HepG2 (cell line): ENCODE data around the gene CUEDC2. TPM values are rescaled to one million over a fixed set of nuclear protein-coding genes. Genes with fewer than 3 reads are reported as not detected.

ENCODE experiments used
- AGO1 ChIP-seq: fragments of 200-400 bp; formaldehyde crosslinking; IDR thresholded peaks from 2 replicates; pipeline ENCODE4 v1.6.1; 2017; ENCODE audit warnings: mild to moderate bottlenecking, low read depth, low read length, moderate library complexity; ENCODE audit not compliant: poor library complexity, severe bottlenecking
- CEBPG ChIP-seq: IDR thresholded peaks from 2 replicates; pipeline ENCODE4 v1.6.1; 2016
- CENPT ChIP-seq: sonication (generic); formaldehyde crosslinking; IDR thresholded peaks from 2 replicates; pipeline ENCODE4 v1.8.0; 2022; ENCODE audit warnings: low read depth, mild to moderate bottlenecking, moderate library complexity, missing genetic modification reagents
- ELF1 ChIP-seq: sonication (generic); formaldehyde crosslinking; IDR thresholded peaks from 2 replicates; pipeline ENCODE4 v1.4.0; 2020; ENCODE audit warnings: missing genetic modification reagents
- GABPA ChIP-seq, 2 experiments: IDR thresholded peaks; 2 replicates each; pipeline ENCODE4 v1.6.1; 2011 to 2016; ENCODE audit warnings: low read depth in 2 of 2, low read length in 1 of 2, missing biosample characterization in 1 of 2, missing genetic modification characterization in 1 of 2
- GATAD1 ChIP-seq: IDR thresholded peaks from 2 replicates; pipeline ENCODE4 v1.6.1; 2016; ENCODE audit warnings: missing genetic modification reagents, missing compliant biosample characterization
- IRF2 ChIP-seq: IDR thresholded peaks from 2 replicates; pipeline ENCODE4 v1.6.1; 2018; ENCODE audit warnings: missing genetic modification reagents, missing compliant biosample characterization
- MZF1 ChIP-seq: sonication (generic); formaldehyde crosslinking; IDR thresholded peaks from 2 replicates; pipeline ENCODE4 v1.8.1; 2023; ENCODE audit warnings: mild to moderate bottlenecking, missing genetic modification reagents, borderline replicate concordance
- PBX2 ChIP-seq: IDR thresholded peaks from 2 replicates; pipeline ENCODE4 v1.6.1; 2016; ENCODE audit warnings: control low read depth
- REXO4 ChIP-seq: sonication (generic); formaldehyde crosslinking; IDR thresholded peaks from 2 replicates; pipeline ENCODE4 v1.8.0; 2022; ENCODE audit warnings: missing genetic modification reagents, mild to moderate bottlenecking, borderline replicate concordance
- SMAD3 ChIP-seq: sonication (generic); formaldehyde crosslinking; IDR thresholded peaks from 2 replicates; pipeline ENCODE4 v1.4.0; 2020; ENCODE audit warnings: missing genetic modification reagents
- SUZ12 ChIP-seq: fragments of 150-350 bp; IDR thresholded peaks from 2 replicates; pipeline ENCODE4 v1.6.1; 2014; ENCODE audit warnings: low read depth, low read length
- TARDBP ChIP-seq: sonication (generic); formaldehyde crosslinking; IDR thresholded peaks from 2 replicates; pipeline ENCODE4 v1.8.0; 2022; ENCODE audit warnings: mild to moderate bottlenecking, missing genetic modification reagents
- ZBED4 ChIP-seq: sonication (generic); formaldehyde crosslinking; IDR thresholded peaks from 2 replicates; pipeline ENCODE4 v1.4.0; 2020; ENCODE audit warnings: missing genetic modification reagents, borderline replicate concordance
- ZNF264 ChIP-seq: sonication (generic); formaldehyde crosslinking; IDR thresholded peaks from 2 replicates; pipeline ENCODE4 v1.4.0; 2020; ENCODE audit warnings: missing genetic modification reagents
- ZNF530 ChIP-seq: sonication (generic); formaldehyde crosslinking; IDR thresholded peaks from 2 replicates; pipeline ENCODE4 v1.5.0; 2020; ENCODE audit warnings: low read depth, mild to moderate bottlenecking, missing genetic modification reagents
- polyA plus RNA-seq, 8 experiments: library from polyadenylated mRNA; depleted of rRNA in 3 of 8; stranded (reverse) in 7 of 8; unstranded in 1 of 8; fragments of >200 nt; fragmentation: Illumina TruSeq in 4 of 8; extraction: Trizol in 4 of 8; gene quantifications; 2 replicates each; pipeline versions ENCODE4 v1.2.1 to v1.2.3, GENCODE V29; 2011 to 2016; ENCODE audit warnings: low read depth in 4 of 8, missing spikeins in 1 of 8, mixed read lengths in 1 of 8; ENCODE audit not compliant: insufficient read depth in 1 of 8
- total RNA-seq, 5 experiments: library from RNA; depleted of rRNA; stranded (reverse); fragments of >200 nt; fragmentation: Illumina TruSeq; extraction: Trizol; gene quantifications; 2 replicates each; pipeline ENCODE4 v1.2.3, GENCODE V29; 2016; ENCODE audit warnings: low read depth in 1 of 5
- TF ChIP-seq, protein P1 (sequence below): sonication (generic); formaldehyde crosslinking; IDR thresholded peaks from 2 replicates; pipeline ENCODE4 v1.4.0; 2020; ENCODE audit warnings: mild to moderate bottlenecking, missing genetic modification reagents
- TF ChIP-seq, protein P2 (sequence below): IDR thresholded peaks from 2 replicates; pipeline ENCODE4 v1.6.1; 2018; ENCODE audit warnings: missing genetic modification reagents, mild to moderate bottlenecking, missing compliant biosample characterization

The CUEDC2 gene
- total and polyA plus RNA-seq, 2 of the 13 experiments (the other 11 are each of a cell fraction or from before 2014, with no cell fraction given): 13.1 to 18.4 TPM

GRCh38 chr10:102384606-102385429 lies 47.6 kb downstream of the CUEDC2 start (continued):
- TF ChIP-seq ZBED4 (CRISPR knock-in tag) (no peak), CEBPG (peak; percentile 78), ZNF530 (CRISPR knock-in tag) (no peak), CENPT (no peak), SUZ12 (no peak), AGO1 (no peak), MZF1 (CRISPR knock-in tag) (no peak), IRF2 (CRISPR knock-in tag) (no peak), GATAD1 (CRISPR knock-in tag) (no peak), SMAD3 (no peak), ZNF264 (0 out of 2 replicates have a peak, but pooled peaks have one; percentile 46), PBX2 (CRISPR knock-in tag) (no peak), TARDBP (no peak), REXO4 (CRISPR knock-in tag) (no peak), GABPA (IDR thresholded peaks at IDR 0.05; ENCODE audit: low read depth, low read length) (no peak), GABPA (CRISPR knock-in tag; IDR thresholded peaks at IDR 0.05; ENCODE audit: low read depth) (peak; percentile 84), ELF1 (CRISPR knock-in tag) (peak; percentile 61; the same call in 1 of the 2 replicates)
- TF ChIP-seq, protein P1, sequence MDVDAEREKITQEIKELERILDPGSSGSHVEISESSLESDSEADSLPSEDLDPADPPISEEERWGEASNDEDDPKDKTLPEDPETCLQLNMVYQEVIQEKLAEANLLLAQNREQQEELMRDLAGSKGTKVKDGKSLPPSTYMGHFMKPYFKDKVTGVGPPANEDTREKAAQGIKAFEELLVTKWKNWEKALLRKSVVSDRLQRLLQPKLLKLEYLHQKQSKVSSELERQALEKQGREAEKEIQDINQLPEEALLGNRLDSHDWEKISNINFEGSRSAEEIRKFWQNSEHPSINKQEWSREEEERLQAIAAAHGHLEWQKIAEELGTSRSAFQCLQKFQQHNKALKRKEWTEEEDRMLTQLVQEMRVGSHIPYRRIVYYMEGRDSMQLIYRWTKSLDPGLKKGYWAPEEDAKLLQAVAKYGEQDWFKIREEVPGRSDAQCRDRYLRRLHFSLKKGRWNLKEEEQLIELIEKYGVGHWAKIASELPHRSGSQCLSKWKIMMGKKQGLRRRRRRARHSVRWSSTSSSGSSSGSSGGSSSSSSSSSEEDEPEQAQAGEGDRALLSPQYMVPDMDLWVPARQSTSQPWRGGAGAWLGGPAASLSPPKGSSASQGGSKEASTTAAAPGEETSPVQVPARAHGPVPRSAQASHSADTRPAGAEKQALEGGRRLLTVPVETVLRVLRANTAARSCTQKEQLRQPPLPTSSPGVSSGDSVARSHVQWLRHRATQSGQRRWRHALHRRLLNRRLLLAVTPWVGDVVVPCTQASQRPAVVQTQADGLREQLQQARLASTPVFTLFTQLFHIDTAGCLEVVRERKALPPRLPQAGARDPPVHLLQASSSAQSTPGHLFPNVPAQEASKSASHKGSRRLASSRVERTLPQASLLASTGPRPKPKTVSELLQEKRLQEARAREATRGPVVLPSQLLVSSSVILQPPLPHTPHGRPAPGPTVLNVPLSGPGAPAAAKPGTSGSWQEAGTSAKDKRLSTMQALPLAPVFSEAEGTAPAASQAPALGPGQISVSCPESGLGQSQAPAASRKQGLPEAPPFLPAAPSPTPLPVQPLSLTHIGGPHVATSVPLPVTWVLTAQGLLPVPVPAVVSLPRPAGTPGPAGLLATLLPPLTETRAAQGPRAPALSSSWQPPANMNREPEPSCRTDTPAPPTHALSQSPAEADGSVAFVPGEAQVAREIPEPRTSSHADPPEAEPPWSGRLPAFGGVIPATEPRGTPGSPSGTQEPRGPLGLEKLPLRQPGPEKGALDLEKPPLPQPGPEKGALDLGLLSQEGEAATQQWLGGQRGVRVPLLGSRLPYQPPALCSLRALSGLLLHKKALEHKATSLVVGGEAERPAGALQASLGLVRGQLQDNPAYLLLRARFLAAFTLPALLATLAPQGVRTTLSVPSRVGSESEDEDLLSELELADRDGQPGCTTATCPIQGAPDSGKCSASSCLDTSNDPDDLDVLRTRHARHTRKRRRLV (CRISPR knock-in tag): no peak
- TF ChIP-seq, protein P2, sequence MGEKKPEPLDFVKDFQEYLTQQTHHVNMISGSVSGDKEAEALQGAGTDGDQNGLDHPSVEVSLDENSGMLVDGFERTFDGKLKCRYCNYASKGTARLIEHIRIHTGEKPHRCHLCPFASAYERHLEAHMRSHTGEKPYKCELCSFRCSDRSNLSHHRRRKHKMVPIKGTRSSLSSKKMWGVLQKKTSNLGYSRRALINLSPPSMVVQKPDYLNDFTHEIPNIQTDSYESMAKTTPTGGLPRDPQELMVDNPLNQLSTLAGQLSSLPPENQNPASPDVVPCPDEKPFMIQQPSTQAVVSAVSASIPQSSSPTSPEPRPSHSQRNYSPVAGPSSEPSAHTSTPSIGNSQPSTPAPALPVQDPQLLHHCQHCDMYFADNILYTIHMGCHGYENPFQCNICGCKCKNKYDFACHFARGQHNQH (CRISPR knock-in tag): no peak
